OCI-LY7 (cell line): ENCODE results near the gene ABCA4. TPM values are rescaled to one million over a fixed set of nuclear protein-coding genes. Genes with fewer than 3 reads are reported as not detected.

Experiments
- BruUV-seq: library from RNA; stranded (reverse); fragments of 400-500 nt; replicated peaks from 2 replicates; lab custom pipeline; 2021; lab: Mats Ljungman, UMichigan
- CTCF ChIA-PET: fragments of 300-600 bp; sonication (Branson Sonifier 250); formaldehyde crosslinking; loops from one replicate; lab custom pipeline; 2022; ENCODE audit warnings: antibody characterized with exemption; ENCODE audit not compliant: unreplicated experiment; lab: Charles Lee
- POLR2A ChIA-PET: fragments of 300-600 bp; sonication (Branson Sonifier 250); formaldehyde crosslinking; loops from one replicate; lab custom pipeline; 2022; ENCODE audit warnings: antibody characterized with exemption; lab: Charles Lee
- DNase-seq: peaks from one replicate; pipeline ENCODE4 v3.0.0-alpha.2; 2015; ENCODE audit warnings: low spot score
- H2AFZ ChIP-seq: fragments of 200-600 bp; sonication (generic), shearing (Covaris generic); 2 replicates; pipeline ENCODE4 v1.6.1; 2014; ENCODE audit warnings: mild to moderate bottlenecking, antibody characterized with exemption, low read length, moderate library complexity
- H3K27ac ChIP-seq: fragments of 200-600 bp; sonication (generic); 2 replicates; pipeline ENCODE4 v1.5.1; 2014; ENCODE audit warnings: mixed run types, low read depth, mild to moderate bottlenecking, moderate library complexity, low read length, inconsistent platforms; ENCODE audit not compliant: poor library complexity, severe bottlenecking
- H3K36me3 ChIP-seq: fragments of 200-600 bp; sonication (generic); 2 replicates; pipeline ENCODE4 v1.6.1; 2014; ENCODE audit warnings: mild to moderate bottlenecking, antibody characterized with exemption, low read length, moderate library complexity, mixed read lengths; ENCODE audit not compliant: insufficient read depth
- H3K4me1 ChIP-seq: fragments of 200-600 bp; sonication (generic); 2 replicates; pipeline ENCODE4 v1.5.1; 2014; ENCODE audit warnings: mild to moderate bottlenecking, low read length; ENCODE audit not compliant: insufficient read depth, poor library complexity, severe bottlenecking
- H3K4me2 ChIP-seq: fragments of 200-600 bp; sonication (generic); 2 replicates; pipeline ENCODE4 v1.6.1; 2014; ENCODE audit warnings: mild to moderate bottlenecking, low read length
- H3K4me3 ChIP-seq: fragments of 200-600 bp; sonication (generic); 2 replicates; pipeline ENCODE4 v1.5.1; 2014; ENCODE audit warnings: mild to moderate bottlenecking, low read depth, low read length; ENCODE audit not compliant: poor library complexity, severe bottlenecking
- H3K79me2 ChIP-seq: fragments of 200-600 bp; sonication (generic); 2 replicates; pipeline ENCODE4 v1.6.1; 2016; ENCODE audit warnings: low read depth, mild to moderate bottlenecking, low read length, moderate library complexity, mixed read lengths; ENCODE audit not compliant: insufficient read depth
- H3K9me2 ChIP-seq: fragments of 200-600 bp; sonication (generic); 2 replicates; pipeline ENCODE4 v1.6.1; 2016; ENCODE audit warnings: mild to moderate bottlenecking, low read length, mixed read lengths; ENCODE audit not compliant: insufficient read depth
- H3K9me3 ChIP-seq: fragments of 200-600 bp; sonication (generic); 2 replicates; pipeline ENCODE4 v1.6.1; 2014; ENCODE audit warnings: mild to moderate bottlenecking, mixed run types, low read length, mixed read lengths
- H4K20me1 ChIP-seq: fragments of 200-600 bp; sonication (generic); 2 replicates; pipeline ENCODE4 v1.6.1; 2014; ENCODE audit warnings: mild to moderate bottlenecking, antibody characterized with exemption, low read length, moderate library complexity, mixed read lengths; ENCODE audit not compliant: insufficient read depth
- EZH2phosphoT487 ChIP-seq: fragments of 200-600 bp; sonication (generic); IDR thresholded peaks from 2 replicates; pipeline ENCODE4 v1.6.1; 2018; ENCODE audit warnings: low read depth, borderline replicate concordance, mild to moderate bottlenecking, mixed run types, antibody characterized with exemption, low read length, moderate library complexity, mixed read lengths
- intact Hi-C: fragments of 100-400 bp; cut with micrococcal nuclease; formaldehyde crosslinking; loops from one replicate; pipeline ENCODE4 v1.10.0; 2022; ENCODE audit not compliant: unreplicated experiment
- total RNA-seq, 2 experiments: library from RNA; depleted of rRNA in 1 of 2; stranded (reverse); fragments of >200 nt in 1 of 2; shearing (Covaris generic) in 1 of 2; gene quantifications; 2 replicates each; pipeline ENCODE4 v1.2.3, GENCODE V29; 2014 to 2022
- TF ChIP-seq, protein P1 (sequence below): fragments of 200-600 bp; sonication (generic); conservative IDR thresholded peaks from 2 replicates; pipeline ENCODE4 v1.5.1; 2014; ENCODE audit warnings: mild to moderate bottlenecking, antibody characterized with exemption, low read length, moderate library complexity, mixed read lengths

Gene ABCA4
- total RNA-seq, 2 experiments from 2014 or later: not detected

DNA sequence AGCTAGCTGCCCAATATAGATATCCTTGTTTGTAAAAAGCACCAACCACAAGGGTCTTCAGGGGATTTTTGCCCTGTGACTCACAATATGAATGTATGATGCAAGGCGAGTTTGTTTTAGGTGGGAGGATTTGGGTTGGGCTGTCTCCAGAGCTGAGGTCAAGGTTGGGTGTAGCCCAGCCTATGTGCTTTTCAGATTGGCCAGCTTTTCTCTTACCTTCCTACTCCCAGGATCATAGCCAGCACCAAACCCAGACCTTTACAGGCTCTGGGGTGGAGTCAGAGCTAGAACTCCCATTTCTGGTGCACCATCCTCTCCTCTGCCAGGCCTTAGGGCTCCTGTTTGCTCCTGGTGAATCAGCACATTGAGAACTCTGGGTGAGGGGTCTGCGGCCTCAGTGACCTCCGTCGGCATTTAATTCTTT is 156.2 kb downstream of the ABCA4 start:
- H3K4me2 ChIP-seq: no peak overlapping the region
- no peak overlapping the region for H3K27ac ChIP-seq
- ChIA-PET POLR2A (interaction anchor here (1.5 kb wide), 1 partner anchor 10 kb away, joined by 4 read pairs; no protein-coding TSS in a partner anchor), CTCF (no interaction called here)
- H3K9me2 ChIP-seq: no peaks in the 10 kb centered on the region
- TF ChIP-seq, protein P1, sequence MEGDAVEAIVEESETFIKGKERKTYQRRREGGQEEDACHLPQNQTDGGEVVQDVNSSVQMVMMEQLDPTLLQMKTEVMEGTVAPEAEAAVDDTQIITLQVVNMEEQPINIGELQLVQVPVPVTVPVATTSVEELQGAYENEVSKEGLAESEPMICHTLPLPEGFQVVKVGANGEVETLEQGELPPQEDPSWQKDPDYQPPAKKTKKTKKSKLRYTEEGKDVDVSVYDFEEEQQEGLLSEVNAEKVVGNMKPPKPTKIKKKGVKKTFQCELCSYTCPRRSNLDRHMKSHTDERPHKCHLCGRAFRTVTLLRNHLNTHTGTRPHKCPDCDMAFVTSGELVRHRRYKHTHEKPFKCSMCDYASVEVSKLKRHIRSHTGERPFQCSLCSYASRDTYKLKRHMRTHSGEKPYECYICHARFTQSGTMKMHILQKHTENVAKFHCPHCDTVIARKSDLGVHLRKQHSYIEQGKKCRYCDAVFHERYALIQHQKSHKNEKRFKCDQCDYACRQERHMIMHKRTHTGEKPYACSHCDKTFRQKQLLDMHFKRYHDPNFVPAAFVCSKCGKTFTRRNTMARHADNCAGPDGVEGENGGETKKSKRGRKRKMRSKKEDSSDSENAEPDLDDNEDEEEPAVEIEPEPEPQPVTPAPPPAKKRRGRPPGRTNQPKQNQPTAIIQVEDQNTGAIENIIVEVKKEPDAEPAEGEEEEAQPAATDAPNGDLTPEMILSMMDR: no peak
- no peaks in the 10 kb centered on the region for H3K79me2 ChIP-seq
- DNase-seq: no peak
- H4K20me1 ChIP-seq: no peaks in the 10 kb centered on the region
- H3K4me3 ChIP-seq: no peak overlapping the region
- H2AFZ ChIP-seq: no peak overlapping the region
- H3K36me3 ChIP-seq: no peaks in the 10 kb centered on the region
- no peaks in the 10 kb centered on the region for H3K4me1 ChIP-seq
- intact Hi-C loops: no loop called here
- BruUV-seq: no TSS peak
- no peaks in the 10 kb centered on the region for H3K9me3 ChIP-seq

DNA sequence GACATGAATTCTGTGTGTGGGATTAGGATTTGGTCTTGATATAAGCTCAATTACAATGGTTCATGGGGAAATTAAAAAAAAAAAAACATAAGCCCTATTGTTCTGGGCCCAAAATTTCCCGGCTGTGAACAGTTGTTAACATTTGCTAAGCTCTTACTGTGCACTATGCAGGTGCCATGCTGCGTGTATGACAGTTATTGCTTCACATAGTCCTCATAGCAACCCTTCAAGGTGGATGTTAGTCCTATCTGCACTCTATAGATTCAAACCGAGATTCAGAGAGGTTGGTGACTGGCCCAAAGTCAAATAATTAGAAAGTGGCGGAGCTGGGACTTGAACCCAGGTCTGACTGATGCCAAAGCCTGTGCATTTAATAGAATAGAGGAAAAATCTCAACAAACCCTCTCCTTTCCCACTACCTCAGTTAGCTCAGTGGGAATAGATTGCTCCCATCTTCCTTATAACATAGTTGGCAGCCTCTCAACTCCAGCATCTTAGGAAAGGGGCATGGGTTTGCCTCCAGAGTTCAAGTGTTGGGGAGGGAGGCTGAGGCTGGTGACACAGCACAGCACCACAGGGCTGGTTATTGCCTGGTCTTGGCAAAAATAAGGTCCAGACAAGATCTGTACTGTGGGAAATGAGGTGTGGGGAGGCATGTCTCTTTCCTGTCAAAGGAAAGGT is 156.7 kb downstream of the ABCA4 start:
- H3K79me2 ChIP-seq: no peaks in the 10 kb centered on the region
- TF ChIP-seq, protein P1: no peak
- TF ChIP-seq EZH2phosphoT487: no peak
- H2AFZ ChIP-seq: no peak overlapping the region
- no peaks in the 10 kb centered on the region for H4K20me1 ChIP-seq
- H3K9me2 ChIP-seq: no peaks in the 10 kb centered on the region
- no peak overlapping the region for H3K27ac ChIP-seq
- POLR2A ChIA-PET: interaction anchor here (0.6 to 1.5 kb wide), 2 partner anchors 11 to 12 kb away, joined by 3 to 4 read pairs; no protein-coding TSS in a partner anchor
- H3K4me1 ChIP-seq: no peaks in the 10 kb centered on the region
- intact Hi-C loops: no loop called here
- CTCF ChIA-PET: no interaction called here
- no peaks in the 10 kb centered on the region for H3K36me3 ChIP-seq
- DNase-seq: no peak
- no peak overlapping the region for H3K4me2 ChIP-seq
- H3K9me3 ChIP-seq: no peaks in the 10 kb centered on the region
- BruUV-seq: no TSS peak
- H3K4me3 ChIP-seq: no peak overlapping the region

DNA sequence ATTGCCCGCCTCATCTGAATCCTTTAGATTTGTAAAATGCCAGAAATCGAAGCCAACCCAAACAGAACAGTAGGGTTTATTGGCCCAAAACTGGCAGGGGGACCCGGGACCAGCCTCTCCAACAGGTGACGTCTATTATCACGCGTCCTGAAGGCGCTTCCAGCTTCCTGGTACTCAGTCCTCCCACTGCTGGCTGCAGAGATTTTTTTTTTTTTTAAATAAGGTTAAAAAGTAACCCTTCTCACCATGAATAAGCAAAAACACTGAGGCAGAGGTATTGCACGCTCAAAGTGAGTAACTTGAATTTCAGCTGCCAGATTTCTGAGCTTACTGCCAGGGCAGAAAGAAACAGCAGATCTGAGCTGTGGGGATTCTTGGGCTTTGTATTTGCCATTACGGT is 157.4 kb downstream of the ABCA4 start:
- CTCF ChIA-PET: no interaction called here
- Histone ChIP-seq H3K4me2 (no peak overlapping the region), H3K4me3 (no peak overlapping the region), H2AFZ (no peak overlapping the region), H3K36me3 (no peaks in the 10 kb centered on the region), H3K9me3 (no peaks in the 10 kb centered on the region), H3K4me1 (no peaks in the 10 kb centered on the region), H3K27ac (no peak overlapping the region), H4K20me1 (no peaks in the 10 kb centered on the region), H3K9me2 (no peaks in the 10 kb centered on the region), H3K79me2 (no peaks in the 10 kb centered on the region)
- no peak for TF ChIP-seq EZH2phosphoT487
- TF ChIP-seq, protein P1: no peak
- intact Hi-C loops: no loop called here
- BruUV-seq: no TSS peak
- DNase-seq: no peak
- POLR2A ChIA-PET: interaction anchor here (0.6 to 1.5 kb wide), 2 partner anchors 12 to 13 kb away, joined by 3 to 4 read pairs; no protein-coding TSS in a partner anchor
